ENCODE measurements around the gene PRKAG2. TPM values are rescaled to one million over a fixed set of nuclear protein-coding genes. Genes with fewer than 3 reads are reported as not detected.

PRKAG2 gene
- polyA plus RNA-seq, 3 donors = 29.2 to 59.8 (median 30.9) TPM

- no peaks in the 10 kb centered on the region for H3K27me3 ChIP-seq (ENCODE audit: control insufficient read depth in 2 of 2, insufficient read depth in 2 of 2, low read length in 2 of 2)
- H2AFZ ChIP-seq (ENCODE audit: insufficient read depth, low read depth, low read length, poor library complexity, severe bottlenecking) = no peak overlapping the region
- H3K9ac ChIP-seq (ENCODE audit: insufficient read depth, low read length, poor library complexity, severe bottlenecking) = no peak overlapping the region
- H3K27ac Mint-ChIP-seq = no peak overlapping the region
- H4K20me1 ChIP-seq (ENCODE audit: insufficient read depth, low read length) = no peaks in the 10 kb centered on the region
- WGBS (ENCODE audit: insufficient coverage) = no CpG with 5 or more reads among the region's 2 CpGs
- no peaks in the 10 kb centered on the region for H3K79me2 ChIP-seq (ENCODE audit: insufficient read depth, low read length)
- peaks cover 2 to 5% of the 10 kb centered on the region in 2 donors for H3K9me3 ChIP-seq (replicated peaks in 1 of 2; ENCODE audit: control insufficient read depth in 1 of 2, insufficient read depth in 1 of 2, low read length in 2 of 2)
- TF ChIP-seq CTCF (IDR thresholded peaks at IDR 0.05) = no peak
- peaks cover 0 to 11% (median 2%) of the 10 kb centered on the region in 7 donors for H3K9me3 Mint-ChIP-seq
- peaks cover 0 to 7% (median 1%) of the 10 kb centered on the region in 3 donors for H3K27me3 Mint-ChIP-seq (ENCODE audit: low read depth in 3 of 3)
- H3K4me2 ChIP-seq (replicated peaks; ENCODE audit: extremely low read depth, low read length, poor library complexity, severe bottlenecking) = no peak overlapping the region
- no peak for DNase-seq
- H3K4me1 Mint-ChIP-seq = peaks cover 5% of the 10 kb centered on the region
- H3K4me3 ChIP-seq (replicated peaks in 1 of 3; ENCODE audit: low read depth in 2 of 3, low read length in 3 of 3) = no peak overlapping the region
- H3K4me3 Mint-ChIP-seq = no peak overlapping the region
- H3K36me3 ChIP-seq (replicated peaks in 1 of 2; ENCODE audit: control insufficient read depth in 1 of 2, insufficient read depth in 2 of 2, low read length in 2 of 2) = no peaks in the 10 kb centered on the region
- no peaks in the 10 kb centered on the region for H3K36me3 Mint-ChIP-seq
- H3K27ac ChIP-seq (ENCODE audit: low read depth in 1 of 2, low read length in 2 of 2) = no peak overlapping the region
- H3K4me1 ChIP-seq (ENCODE audit: control insufficient read depth in 1 of 2, insufficient read depth in 2 of 2, low read length in 2 of 2) = peaks cover 9 to 10% of the 10 kb centered on the region in 2 donors
- intact Hi-C loops (cut with micrococcal nuclease) = loop anchor here in 1 of 2 donors (5.0 kb wide), 2 partner anchors 33 to 107 kb away; no protein-coding TSS in a partner anchor
These were observed 352.1 kb downstream of the PRKAG2 start for GRCh38 chr7:151524845-151525244.

GRCh38 chr7:151524331-151524730 is 352.6 kb downstream of the PRKAG2 start:
- Histone ChIP-seq H3K27me3 (ENCODE audit: control insufficient read depth in 2 of 2, insufficient read depth in 2 of 2, low read length in 2 of 2) (no peaks in the 10 kb centered on the region), H3K36me3 (replicated peaks in 1 of 2; ENCODE audit: control insufficient read depth in 1 of 2, insufficient read depth in 2 of 2, low read length in 2 of 2) (no peaks in the 10 kb centered on the region), H3K9me3 (replicated peaks in 1 of 2; ENCODE audit: control insufficient read depth in 1 of 2, insufficient read depth in 1 of 2, low read length in 2 of 2) (peaks cover 0 to 2% of the 10 kb centered on the region in 2 donors), H3K4me1 (ENCODE audit: control insufficient read depth in 1 of 2, insufficient read depth in 2 of 2, low read length in 2 of 2) (peaks cover 9 to 10% of the 10 kb centered on the region in 2 donors), H2AFZ (ENCODE audit: insufficient read depth, low read depth, low read length, poor library complexity, severe bottlenecking) (no peak overlapping the region), H3K4me2 (replicated peaks; ENCODE audit: extremely low read depth, low read length, poor library complexity, severe bottlenecking) (no peak overlapping the region), H3K79me2 (ENCODE audit: insufficient read depth, low read length) (no peaks in the 10 kb centered on the region), H4K20me1 (ENCODE audit: insufficient read depth, low read length) (no peaks in the 10 kb centered on the region), H3K27ac (ENCODE audit: low read depth in 1 of 2, low read length in 2 of 2) (no peak overlapping the region), H3K4me3 (replicated peaks in 1 of 3; ENCODE audit: low read depth in 2 of 3, low read length in 3 of 3) (no peak overlapping the region), H3K9ac (ENCODE audit: insufficient read depth, low read length, poor library complexity, severe bottlenecking) (no peak overlapping the region)
- 100% methylated on average over 5 of the region's 8 CpGs for WGBS (ENCODE audit: insufficient coverage)
- Mint-ChIP-seq H3K4me1 (peaks cover 5% of the 10 kb centered on the region), H3K27ac (no peak overlapping the region), H3K9me3 (peaks cover 0 to 8% (median 0%) of the 10 kb centered on the region in 7 donors), H3K36me3 (no peaks in the 10 kb centered on the region), H3K4me3 (no peak overlapping the region), H3K27me3 (ENCODE audit: low read depth in 3 of 3) (peaks cover 0 to 7% (median 1%) of the 10 kb centered on the region in 3 donors)
- no peak for DNase-seq
- no peak for TF ChIP-seq CTCF (IDR thresholded peaks at IDR 0.05)
- intact Hi-C loops (cut with micrococcal nuclease) = loop anchor here in 1 of 2 donors (5.0 kb wide), 1 partner anchor 108 kb away; no protein-coding TSS in a partner anchor
